CD4-positive, alpha-beta T cell treated with Interleukin-6 at 100 ng/mL for 8 hours (primary cell): ENCODE measurements around the gene AUNIP.
A peak's percentile ranks its signal among the peaks of the same experiment; 100 is the strongest.

Source experiments
- DNase-seq: peaks from one replicate; pipeline ENCODE4 v3.0.0-alpha.2; 2020; ENCODE audit warnings: mixed read lengths, low spot score

Gene AUNIP, protein sequence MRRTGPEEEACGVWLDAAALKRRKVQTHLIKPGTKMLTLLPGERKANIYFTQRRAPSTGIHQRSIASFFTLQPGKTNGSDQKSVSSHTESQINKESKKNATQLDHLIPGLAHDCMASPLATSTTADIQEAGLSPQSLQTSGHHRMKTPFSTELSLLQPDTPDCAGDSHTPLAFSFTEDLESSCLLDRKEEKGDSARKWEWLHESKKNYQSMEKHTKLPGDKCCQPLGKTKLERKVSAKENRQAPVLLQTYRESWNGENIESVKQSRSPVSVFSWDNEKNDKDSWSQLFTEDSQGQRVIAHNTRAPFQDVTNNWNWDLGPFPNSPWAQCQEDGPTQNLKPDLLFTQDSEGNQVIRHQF

DNA sequence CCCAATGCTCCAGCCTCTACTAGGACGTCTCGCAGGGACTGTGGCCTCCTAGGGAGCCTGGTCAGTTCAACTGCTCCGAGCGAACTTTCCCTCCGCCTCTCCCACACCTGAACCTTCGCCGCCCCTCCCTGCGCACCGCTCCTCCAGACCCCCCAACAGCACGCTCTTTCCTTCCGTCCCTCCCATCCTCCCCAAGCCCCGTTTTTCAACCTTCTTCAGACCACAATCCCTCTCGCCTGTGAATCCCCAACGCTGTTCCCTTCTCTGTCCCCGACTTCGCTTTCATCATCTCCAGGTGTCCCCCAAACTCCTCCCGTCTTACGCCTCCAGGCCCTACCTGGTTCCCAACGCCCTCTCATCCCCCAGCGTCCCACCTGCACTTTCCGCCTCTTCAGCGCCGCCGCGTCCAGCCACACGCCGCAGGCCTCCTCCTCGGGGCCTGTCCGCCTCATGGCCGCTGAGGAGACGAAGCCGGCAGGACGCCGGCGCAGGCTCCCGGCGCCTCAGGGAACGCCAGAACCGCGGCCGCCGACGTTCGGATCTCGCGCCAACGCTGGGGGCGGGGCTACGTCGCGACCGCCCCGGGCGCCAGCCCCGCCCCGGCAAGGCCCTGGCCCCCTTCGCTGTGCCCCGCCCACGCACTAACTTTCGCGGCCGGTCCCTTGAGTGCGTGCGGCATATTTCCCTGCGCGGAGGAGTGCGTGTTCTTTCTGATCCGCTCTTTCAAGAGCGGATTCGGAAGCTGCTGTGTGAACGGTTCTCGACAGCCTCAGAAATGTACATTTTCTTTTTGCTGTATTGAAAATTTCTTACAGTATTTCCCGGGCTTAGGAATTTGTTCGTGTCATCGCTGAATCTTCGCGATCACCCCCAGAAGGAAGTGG, at the start of gene AUNIP:
Gene AUNIP, minus strand, starts transcription at position 552 of the 884 bp plus-strand sequence. Its CDS starts 100 bp downstream, at position 452.
- peak; percentile 87 for DNase-seq

DNA sequence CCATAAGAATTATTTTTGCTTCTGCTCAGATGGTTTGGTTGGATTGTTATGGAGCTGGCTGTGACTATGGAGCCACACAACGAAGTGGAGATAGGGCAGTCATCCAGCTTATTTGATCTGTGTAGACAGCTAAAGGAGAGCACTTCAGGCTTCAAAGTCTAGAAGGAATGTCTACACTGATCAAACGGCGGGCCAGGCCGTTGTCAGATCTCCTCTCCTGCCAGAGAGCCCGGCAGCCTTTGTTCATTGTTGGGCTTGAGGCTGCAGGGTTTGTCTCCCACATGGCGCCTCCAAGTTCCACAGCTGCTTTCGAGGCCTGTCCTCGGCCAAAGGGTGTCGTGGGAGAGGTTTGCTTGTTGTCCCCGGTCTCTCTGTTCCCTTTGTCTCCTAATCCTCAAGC, 49.8 kb upstream of the AUNIP start:
- DNase-seq = no peak

DNA sequence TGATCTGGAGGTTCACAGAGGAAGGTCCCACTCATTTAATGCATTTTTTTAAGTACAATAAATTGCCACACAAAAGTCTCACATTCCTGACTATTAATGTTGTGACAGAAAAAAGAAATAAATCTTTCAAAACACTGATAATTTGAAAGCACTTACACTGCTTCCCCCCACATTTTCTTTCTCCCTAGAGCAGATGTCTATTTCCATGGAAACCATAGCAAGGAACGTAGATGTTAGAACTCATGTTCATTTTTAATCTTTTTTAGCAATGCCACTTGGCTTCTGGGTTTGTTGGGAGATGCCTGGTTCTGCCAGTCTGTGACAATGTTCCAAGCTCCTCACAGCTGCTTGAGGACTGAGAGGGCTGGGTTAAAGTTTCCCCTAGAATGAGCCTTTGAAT, 48.9 kb upstream of the AUNIP start:
- no peak for DNase-seq

DNA sequence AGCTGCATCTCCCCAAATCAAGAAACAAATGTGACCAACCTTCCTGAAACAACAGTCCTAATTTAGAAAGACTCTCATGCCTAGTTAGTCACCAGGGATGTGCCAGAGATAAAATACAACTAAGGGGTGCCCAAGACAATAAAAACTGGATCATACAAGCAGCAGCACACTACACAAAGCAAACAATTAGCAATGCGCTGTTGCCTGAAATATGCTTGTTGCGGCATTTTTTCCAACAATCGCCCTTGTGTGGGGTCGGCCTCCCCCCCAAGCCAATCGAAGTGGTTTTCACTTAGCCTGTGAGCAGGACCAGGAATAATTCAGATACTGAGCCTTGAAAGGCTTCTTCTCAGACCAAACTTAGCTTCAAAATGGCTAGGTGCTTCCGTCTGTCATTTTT, 48.3 kb upstream of the AUNIP start:
- DNase-seq = no peak

DNA sequence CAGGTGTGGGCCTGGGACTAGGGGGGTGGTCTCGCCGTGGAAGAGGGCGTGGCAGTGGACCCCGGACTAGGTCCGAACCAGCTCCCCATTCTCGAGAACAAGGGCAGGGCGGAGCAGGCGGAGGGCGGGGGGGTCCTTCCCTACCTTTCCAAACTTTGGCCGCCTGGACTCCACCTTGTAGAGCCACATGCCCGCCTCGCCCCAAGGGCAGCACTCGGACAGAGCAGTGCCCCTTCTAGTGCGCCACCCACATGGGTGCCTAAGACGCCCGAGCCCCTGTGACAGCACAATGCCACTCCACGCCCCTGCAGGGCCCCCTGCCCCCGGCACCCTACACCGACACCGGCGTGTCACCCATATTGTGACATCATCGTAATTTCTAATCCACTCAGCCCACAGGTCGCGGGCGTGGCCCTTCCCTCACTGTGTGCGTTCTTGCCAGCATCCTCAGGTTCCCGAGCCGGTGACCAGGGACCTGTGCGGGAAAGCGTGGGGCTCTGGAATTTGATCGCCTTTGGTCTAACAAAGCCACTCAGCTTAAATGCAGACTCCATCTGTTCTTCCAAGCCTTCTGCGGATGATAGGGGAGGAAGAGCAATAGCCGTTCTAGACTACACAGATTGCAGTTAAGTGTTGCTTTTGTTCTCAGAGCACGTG, 47.5 kb upstream of the AUNIP start:
- DNase-seq = peak; percentile 22

DNA sequence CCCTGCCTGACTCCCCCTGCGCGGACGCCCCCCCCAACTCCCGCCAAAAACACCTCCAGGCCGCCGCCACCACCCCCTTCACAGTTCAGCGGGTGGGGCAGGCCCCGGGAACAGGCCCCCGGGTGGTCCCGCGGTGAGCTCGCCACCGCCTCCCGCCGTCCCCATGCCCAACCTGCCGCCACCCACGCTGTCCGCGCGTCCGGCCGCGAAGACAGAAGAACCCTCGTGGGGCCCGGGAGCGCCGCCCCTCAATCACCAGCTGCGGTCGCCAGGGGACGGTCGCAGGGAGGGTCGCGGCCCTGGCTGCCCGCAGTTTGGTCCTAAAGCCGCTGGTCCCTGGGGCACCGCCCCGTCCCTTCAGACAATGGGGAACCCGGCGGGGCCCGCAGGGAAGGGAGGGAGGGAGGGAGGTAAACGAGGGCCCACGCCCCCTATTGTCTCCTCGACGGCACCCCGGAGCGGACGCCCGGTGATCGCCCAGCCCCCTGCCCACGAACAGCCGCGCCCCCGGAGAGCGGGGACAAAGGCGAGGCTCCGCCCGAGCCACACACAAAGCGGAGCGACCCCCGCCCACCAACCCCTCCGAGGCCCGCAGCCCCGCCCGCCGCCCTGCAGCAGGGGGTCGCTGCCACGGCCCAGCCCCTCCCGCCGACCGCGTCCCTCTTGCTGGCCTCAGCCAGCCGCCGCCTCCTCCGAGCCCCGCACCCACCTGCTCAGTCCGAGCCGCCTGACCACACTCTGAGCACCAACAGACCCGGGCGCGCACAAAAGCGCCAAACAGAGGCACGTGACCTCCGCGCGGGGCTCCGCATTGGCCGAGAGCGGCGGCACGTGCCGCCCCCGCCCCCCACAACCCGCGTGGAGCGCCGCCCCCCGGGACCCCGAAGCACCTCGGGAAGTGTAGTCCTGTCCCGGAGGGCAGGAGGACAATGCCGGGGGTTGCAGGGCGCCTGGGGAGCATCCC, 46.7 kb upstream of the AUNIP start, which contains the start of gene STMN1:
Gene STMN1, minus strand, starts transcription at position 740 of the 964 bp plus-strand sequence. CDS start 1,743 bp downstream, outside the sequence.
- DNase-seq = peak; percentile 87

DNA sequence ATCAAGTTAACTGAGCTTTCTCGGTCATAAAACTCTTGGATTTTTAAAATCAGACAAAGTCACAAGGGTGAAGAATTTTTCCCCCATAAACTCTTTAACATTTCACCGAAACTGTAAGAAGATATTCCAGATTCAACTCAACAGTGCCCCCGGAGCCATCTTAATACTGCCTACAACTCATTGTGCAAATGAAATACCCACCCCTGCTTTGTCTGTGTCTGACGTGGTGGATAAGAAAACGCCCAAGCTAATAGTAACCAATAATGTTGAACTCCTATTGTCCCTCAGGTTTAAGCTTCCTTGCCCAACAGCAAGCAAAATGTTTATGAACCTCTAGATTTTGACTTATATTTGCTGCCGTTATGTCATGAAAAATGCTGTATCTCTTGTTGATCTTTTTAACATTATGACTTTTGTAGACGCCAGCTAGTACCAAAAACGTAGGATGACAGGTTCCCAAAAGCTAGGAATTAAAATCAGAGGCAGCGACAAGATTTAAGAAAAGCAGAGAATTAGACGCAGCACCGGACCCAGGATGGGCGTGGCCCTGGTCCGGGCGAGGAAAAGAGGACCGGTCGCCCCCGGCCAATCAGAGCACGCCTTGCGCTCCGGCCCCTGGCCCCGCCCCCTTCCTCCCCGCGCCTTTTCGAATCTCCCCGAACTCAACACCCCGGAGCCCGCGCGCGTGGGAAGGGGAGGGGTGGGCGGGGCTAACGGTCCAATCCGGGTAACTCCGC, 45.9 kb upstream of the AUNIP start:
- peak; percentile 91 for DNase-seq

DNA sequence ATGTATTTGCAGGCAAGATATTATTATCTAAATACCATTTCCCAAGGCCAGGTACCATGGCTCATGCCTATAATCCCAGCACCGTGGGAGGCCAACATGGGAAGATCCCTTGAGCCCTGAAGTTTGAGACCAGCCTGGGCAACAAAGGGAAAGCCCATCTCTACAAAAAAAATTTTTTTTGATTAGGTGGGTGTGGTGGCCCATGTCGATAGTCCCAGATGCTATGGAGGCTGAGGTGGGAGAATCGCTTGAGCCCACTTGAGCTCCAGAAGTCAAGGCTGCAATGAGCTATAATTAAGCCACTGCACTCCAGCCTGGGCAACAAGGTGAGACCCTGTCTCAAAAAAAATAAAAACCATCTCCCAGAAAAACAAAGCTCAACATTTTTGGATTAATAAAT, 44.7 kb upstream of the AUNIP start:
- DNase-seq = no peak

DNA sequence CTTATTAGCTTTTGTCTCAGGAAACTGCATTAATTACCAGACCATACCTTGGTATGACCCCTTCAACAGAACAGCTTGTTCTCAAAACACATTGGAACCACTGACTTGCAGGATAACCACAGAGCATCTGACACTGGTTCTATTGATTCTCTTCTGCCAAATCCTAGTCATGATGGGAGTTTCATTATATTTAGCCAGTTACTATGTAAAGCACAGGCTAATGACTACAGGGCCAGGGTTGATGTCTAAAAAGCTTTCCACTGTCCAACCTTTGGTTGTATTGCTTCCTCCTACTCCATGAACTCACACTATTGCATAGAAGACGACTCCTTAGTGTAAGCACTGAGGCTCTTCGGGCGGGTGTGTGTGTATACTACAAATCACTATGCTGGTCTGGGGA, 43.2 kb upstream of the AUNIP start:
- no peak for DNase-seq

DNA sequence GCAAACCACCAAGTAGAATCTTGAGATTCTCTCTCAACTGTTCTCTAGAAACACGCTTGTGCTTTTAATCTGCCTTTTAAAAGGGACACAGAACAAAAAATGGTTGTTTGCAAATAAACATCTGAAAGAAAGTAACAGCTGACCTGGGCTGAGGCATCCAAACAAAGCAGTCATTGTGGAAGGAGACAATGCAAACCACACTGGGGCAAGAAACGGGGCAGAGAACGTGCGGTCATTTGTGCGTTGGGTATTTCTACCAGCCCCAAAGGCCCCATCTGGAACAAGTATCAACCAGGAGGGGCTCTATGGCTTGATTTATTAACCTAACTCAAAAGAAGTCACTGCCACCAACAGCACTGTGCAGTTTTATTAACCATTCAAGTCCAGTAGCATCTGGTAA, 41.0 kb upstream of the AUNIP start:
- no peak for DNase-seq

DNA sequence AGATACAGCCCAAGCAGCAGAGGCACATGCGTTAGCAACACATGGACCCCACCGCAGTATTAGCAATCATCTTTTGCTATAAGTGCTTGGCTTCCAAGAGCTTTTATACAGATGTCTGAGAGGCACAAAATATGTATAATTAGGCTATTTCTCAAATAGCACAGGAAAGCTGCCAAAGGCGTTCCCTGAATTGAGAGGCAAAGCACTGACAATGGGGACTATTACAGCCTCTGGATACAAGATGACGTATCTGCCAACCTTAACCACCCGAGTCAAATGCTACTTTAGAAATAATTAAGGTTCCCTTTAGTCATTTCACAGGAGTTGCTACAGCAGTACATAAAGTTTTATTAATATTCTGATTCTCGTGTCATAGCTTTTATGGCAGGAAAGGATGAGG, 40.5 kb upstream of the AUNIP start:
- no peak for DNase-seq

DNA sequence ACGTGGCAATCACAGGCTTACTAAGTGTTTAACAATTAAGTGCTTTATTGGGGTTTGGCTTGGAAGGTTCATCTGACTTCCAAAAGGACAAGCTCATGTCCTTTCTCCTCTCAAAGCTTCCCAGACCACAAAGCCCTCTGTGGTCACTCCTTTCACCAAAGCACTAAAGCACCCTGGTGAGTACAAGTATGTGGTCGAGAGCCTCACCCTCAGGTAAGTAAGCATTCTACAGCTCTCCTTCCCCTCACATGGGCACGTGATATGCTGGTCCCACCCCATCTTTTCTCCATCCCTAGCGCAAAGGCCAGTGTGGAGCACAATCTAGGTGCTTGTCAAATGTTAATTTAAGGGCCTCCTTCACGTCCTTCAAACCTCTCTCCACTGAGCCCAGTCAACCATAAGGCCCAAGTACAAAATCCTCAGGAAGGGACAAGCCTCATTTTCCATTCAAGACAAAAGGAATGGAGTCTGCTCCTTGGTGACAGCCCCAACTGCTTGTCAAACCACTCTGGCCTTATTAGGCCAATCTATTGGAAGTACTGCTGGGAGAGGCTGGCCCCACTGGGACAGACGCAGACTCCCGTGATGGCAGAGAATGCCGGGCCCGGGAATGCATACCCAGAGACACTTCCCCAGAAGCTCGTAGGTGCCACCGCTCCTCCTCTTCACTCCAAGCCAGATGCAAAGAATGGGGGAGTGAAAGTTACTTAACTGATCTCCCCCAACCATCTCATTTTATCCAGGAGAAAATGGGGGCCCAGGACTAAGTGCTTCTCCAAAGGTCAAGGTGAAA, 39.2 kb upstream of the AUNIP start:
- DNase-seq = no peak

DNA sequence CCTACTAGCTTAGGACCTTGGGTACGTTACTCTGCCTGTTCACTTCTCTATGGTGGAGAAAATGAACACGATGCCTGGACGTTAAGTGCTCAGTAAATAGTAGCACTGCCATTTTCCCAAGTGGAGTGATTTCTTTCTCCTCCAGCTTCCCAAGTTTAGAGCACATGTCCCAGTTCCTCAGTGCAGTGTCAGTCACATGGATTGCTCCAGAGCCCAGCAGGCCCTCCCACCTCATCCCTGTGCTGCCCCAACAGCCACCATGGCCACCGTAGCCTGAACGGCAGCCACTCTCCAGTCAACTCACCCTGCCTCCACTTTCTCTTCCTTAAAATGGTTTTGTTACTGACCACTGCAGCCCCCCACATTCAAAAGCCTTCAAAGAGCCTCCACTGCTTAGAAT, 38.5 kb upstream of the AUNIP start:
- DNase-seq = no peak

DNA sequence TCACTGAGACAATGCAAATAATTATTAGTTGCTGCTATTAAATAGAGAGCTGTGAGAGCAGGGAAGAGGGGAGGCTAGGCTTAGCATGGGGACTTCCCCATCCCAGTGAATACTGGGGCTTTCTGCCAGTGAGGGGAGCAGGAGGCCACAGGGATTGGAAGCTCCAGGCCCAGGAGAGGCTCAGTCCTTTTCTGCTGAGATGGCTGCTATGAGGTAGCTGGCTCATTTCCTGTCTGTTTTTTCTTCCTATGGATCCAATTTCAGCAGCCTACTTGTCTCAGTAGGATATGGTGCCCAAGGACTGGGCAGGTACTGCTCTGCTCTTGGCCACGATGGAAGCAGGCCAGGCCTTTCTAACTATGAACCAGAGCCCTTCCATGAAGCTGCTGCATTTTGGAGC, 37.0 kb upstream of the AUNIP start:
- DNase-seq = no peak

DNA sequence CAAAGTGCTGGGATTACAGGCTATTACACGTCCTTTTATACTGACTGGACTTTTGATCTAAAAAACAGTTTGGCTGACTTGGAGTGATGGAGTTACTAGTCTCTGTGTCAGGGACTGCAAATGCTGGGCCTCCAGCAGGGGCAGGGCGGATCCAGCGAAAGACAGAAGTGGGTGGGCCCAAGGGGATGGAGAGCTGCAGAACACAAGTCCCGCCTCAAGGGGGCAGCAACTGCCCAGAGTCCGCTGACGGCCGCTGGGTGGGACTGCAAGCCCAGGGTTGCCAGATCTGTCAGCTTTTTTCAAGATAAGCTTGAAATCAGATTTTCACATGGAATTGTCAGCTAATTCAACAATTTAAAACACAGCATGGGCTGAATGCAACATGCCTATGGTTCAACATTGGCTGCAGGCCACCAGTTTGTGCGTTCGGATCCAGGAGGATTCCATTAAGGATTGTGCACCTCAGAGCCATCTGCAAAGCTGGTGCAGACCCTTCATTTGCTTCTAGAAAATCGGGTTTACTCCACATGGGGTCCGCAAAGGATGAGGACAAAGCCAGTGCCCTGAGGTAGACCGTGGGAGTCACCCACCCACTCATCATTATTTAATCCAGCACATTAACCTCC, 36.2 kb upstream of the AUNIP start:
- DNase-seq = peak; percentile 92

DNA sequence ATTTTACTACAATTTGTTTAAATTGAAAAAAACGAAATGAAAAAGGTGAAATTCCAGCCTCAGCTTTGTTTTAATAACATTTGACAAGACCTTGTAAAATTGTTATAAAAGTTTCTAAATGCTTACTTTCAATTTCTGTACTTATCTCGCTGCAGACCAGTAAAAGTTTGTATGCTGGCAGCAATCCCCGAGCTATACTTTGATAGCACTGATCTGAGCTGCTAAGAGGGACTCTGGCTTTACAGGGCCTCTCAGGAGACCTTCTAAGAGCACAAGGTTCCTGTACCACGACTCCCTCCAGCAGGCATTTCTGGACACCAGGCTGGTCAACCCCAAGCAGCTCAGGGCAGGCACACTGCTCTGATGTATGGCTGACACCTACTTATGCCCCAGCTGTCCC, 33.9 kb upstream of the AUNIP start:
- DNase-seq = no peak

DNA sequence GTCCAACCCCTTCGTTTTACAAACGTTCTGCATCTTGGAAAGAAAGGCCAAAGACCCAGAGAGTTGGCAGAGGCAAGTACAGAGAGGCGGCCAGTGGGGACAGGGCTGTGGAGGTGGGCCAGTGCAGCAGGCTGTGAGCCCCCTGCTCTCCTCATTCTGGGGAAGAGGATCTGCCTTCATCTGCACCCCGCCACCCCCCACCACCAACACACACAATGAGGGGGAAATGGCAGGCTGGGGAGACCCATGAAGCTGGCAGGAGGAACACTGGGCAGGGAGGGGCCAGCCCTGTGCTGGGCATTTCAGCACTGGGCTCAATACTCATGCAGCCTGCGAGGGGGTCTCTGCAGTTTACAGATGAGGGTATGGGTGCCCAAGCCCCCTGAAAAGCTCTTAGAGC, 32.3 kb upstream of the AUNIP start:
- DNase-seq = no peak

DNA sequence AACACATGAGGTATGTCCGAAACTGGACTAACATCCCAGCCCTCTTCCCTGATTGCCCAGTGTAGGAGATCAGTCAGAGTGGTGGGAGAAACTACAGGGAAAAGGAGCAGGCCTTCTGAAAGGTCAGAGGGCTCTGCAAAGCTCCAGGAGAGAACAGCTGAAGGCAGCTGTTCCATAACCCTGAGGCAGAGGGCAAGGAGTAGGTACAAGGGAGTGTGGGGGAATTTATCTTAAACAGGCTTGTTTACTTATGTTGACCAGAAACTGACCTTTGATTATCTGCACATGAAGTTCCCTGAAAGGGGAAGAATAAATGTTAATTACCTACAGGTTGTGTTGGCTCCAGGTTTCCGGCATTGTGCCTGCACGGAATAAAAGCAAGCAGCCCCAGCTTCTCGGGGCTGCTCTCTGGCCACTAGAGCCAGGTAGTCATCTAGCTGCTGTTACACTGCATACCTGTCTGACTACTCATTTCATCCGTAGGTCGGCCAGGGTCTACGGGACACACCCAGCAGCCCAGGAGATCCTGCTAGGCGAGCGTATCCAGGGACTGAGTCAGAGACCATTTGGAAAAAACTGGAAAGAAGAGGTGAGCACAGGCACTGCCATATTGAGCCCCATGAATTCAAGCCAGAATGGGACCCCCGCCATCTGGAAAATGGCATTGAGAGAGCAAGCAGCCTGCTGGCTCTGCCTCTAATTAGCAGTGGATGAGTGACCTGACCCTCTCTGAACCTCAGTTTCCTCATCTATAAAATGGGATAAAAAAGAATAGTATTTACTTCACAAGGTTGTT, 31.2 kb upstream of the AUNIP start:
- DNase-seq = no peak

DNA sequence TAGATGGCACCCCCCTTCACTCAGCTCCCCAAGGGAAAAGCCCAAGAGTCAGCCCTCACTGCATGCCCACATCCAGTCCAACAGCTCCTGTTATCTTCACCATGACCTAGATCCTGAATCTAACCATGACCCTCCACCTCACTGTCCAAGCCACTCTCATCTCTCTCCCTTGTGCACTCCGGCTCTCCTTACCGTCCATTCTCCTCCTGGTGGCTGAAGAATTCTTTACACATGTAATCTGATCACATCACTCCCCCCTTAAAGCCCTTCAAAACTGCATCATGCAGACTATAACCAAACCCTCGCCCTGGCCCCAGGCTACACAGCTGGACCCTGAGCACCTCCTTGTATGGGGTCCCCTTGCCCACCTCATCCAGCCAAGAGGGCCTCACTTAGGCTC, 30.2 kb upstream of the AUNIP start:
- DNase-seq = no peak
